Middle frontal gyrus (tissue), 1 donor: ENCODE results near the gene COLEC11.

Experiments used
- DNase-seq: peaks from one replicate; pipeline ENCODE4 v3.0.0-alpha.2; 2015; ENCODE audit warnings: low spot score; ENCODE audit errors: extremely low spot score

COLEC11 gene

DNA sequence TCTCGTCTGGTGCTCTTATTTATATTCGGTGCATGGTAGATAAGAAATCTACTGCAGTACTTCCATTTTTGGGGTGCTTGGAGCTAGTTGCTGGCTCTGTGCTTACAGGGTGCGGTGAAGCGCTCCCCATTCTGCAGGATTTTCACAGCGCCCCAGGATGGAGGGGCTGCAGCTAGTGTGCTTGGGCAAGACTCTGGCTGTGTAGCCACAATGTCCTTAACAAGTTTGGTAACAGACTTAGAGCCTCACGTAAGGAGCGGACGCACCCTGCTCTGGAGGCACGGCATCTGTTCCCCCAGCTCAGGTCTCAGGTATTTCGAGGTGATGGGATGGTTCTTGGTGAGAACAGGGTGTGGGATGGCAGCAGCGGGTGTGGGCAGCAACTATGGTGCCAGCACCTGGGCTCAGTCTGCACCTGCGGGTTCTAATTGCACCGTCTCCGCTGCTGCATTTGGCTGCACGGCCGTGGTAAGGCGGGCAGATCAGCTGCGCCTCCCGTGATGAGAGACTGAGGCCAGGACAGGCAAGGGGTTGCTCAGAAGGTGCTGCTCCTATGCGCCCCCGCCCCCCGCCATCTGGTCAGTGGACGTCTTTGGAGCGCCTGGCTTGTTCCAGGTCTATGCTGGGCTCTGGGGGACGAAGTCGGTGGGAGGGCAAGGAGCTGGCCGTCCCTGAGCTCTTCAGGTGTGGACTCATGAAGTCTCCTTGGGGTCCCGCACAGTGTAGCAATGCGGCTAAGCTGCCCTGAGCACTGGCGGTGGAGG, 43.0 kb downstream of the COLEC11 start:
- DNase-seq, result no peak

DNA sequence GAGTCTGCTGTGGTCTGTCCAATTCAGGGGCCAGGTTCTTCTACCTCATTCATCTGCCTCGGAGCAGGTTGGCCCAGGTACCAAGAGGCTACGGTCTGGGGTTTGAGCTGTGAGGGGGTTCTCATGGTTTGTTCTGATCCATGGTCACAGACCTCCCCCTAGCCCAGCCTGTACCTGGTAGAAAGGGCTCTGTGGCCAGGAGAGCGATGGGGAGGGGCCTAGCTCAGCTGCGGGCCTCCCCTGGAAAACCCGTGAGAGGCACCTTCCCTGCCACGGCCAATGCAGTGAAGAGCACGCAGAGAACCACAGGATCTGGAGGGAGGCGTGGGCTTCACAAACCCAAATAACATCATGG, 43.5 kb downstream of the COLEC11 start:
- no peak for DNase-seq

DNA sequence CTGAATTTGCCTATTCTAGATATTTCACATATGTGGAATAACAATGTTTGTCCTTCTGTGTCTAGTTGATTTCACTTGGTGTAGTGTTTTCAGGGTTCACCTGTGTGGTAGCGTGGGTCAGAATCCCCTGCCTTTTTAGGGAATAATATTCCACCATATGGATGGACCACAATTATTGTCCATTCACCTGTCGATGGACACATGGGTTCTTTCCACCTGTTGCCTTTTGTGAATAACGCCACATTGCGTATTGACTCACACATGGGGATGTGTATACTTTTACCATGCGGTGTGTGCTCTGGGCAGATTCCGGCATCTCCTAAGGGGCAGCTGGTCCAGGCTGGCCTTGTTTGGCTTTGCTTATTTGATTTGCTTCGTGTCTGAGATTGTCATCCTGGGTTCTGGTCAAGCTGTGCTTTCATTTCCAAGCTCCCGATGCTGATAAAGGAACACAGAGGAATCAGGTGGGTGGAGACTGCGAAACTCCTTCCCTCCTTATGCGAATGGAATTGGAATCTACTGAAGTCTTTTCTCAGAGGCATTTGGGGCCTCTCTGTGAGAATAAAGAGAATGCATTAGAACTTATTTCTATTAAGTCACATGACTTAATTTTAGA, 44.2 kb downstream of the COLEC11 start:
- DNase-seq, result no peak

DNA sequence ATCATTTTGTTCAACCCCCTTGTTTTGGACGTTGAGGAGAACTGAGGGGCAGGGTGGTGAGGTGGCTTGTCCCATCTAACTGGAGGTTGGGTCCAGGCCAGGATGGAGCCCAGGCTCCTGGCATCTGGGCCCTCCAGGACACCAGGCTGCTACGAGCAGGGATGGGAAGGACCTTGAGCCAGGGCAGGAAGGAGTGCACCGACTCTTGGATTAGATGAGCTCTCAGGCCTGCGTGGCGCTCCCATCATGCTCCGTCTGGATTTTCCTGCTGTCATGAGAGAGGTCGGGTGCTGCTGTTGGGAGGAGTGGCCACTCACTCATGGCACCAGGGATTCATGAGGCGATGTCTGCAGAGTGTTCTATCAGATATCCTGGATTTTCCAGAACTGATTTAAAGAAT, 44.7 kb downstream of the COLEC11 start:
- DNase-seq, result no peak

DNA sequence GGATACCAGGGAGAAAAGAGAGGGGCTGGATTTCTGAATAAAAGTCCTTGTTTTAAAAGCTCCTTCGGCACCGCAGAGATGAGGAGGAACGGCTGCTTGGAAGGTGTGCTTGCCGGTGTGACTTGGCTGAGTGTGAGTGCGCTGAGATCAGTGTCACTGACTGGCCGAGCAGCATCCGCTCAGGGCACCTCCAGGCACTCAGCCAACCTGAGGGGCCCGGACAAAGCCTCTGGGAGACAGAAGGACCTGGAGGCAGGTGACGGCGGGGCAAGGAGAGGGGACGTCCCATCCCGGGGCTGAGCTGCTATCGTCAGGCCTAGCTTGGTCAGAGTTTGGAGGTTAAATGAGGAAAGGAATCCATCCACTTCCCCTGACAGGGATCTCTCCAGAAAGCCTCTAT, 46.3 kb downstream of the COLEC11 start:
- no peak for DNase-seq

DNA sequence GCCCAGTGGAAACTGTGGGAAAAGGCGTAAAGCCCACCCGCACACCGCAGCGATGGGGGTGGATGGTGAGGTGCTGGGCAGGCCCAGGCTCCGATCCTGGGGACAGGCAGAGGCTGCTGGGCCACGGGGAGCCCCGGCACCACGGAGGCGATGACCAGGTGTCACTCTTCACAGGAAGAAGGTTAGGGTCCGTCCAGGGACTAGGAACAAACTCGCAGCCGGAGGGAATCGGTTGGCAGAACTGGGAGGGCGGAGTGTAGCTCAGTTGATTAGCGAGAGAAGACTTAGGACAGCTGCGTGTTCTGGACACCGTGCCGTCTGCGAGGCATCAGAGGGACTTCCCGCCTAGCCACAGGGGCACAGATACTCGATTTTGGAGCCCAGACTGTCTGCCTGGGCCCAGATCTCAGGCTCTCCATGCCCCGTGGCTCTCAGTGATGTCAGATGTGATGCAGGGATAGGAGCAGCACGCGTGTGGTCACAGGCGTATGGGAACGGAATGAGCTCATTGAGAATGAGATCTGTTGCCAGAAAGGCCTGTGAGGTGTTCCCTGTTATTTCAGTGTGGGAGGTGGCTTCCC, 47.0 kb downstream of the COLEC11 start:
- no peak for DNase-seq

DNA sequence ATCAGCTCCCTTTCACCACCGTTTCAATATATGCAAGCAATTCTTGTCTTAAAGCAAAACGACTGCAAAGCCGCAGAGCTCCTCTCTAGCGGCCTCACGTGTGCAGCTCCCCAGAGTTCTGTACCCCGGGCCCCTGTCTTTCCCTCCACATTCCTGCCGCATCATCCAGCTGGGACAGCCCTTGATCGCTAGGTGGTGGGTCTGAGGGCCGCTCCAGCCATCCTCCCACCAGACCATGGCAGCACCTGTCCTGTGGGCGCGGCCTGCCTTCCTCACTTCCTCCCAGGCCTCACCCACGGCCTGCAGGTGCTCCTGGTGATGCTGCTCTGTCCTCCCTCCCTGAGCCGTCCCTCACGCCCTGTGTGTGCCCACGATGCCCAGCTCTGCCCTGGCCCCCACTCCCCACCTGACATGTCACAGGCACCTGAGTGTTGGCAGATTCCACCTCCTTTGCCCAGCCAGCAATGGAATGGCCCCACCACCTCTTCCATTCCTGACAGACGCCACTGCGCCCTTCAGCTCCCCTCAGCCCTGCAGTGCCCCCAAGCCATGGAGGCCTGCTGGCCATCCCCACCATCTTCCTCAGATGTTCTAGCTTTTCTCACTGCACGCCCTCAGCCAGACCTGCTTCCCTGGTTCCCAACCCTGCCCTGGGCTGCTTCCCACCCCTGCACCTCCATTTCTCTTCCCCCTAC, 47.8 kb downstream of the COLEC11 start:
- no peak for DNase-seq

DNA sequence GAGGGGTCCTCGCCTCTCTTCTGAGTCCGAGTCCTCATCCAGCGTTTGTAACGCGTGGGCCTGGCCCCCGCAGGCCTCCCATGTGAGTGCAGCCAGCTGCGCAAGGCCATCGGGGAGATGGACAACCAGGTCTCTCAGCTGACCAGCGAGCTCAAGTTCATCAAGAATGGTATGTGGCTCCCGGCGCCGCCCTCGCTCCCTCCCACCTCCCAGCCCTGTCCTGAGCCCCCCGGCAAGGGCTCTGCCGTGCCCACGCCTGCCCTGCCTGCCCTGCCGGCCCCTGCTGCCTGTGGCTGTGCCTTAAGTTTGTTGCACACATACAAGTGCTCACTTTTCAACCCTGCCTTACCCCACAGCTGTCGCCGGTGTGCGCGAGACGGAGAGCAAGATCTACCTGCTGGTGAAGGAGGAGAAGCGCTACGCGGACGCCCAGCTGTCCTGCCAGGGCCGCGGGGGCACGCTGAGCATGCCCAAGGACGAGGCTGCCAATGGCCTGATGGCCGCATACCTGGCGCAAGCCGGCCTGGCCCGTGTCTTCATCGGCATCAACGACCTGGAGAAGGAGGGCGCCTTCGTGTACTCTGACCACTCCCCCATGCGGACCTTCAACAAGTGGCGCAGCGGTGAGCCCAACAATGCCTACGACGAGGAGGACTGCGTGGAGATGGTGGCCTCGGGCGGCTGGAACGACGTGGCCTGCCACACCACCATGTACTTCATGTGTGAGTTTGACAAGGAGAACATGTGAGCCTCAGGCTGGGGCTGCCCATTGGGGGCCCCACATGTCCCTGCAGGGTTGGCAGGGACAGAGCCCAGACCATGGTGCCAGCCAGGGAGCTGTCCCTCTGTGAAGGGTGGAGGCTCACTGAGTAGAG, 48.7 kb downstream of the COLEC11 start:
- DNase-seq, result no peak

DNA sequence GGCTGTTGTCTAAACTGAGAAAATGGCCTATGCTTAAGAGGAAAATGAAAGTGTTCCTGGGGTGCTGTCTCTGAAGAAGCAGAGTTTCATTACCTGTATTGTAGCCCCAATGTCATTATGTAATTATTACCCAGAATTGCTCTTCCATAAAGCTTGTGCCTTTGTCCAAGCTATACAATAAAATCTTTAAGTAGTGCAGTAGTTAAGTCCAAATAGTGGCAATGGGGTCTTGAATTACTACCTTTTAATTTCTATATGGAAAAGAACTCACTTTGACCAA, 49.3 kb downstream of the COLEC11 start:
- DNase-seq, result no peak

DNA sequence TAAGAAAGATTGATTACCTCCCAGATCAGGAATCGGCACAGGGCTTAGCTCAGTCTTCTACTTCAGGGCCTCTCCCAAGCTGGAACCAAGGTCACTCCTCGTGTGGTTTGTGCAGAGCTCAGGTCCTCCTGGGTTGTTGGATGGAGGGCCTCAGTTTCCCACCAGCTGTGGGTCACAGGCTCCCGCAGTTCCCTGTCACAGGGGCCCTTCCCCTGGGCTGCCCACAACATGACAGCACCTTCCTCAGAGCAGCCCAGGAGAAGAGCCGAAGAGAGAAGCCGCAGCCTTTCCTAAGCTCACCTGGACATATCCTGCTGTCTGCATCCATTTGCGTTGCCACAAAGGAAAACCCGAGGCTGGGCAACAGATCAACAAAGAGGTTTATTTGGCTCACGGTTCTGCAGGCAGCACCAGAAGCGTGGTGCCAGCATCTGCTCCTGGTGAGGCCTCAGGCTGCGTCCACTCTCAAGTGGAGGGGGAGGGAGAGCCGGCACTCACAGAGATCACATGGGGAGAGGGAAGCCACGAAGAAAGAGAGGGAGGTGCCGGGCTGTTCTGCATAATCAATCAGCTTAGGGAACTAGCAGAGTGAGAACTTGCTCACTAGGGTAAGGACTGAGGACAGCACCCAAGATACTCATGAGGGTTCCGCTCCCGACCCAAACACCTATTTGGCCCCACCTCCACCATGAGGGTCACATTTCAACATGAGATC, 50.1 kb downstream of the COLEC11 start:
- DNase-seq, result no peak

DNA sequence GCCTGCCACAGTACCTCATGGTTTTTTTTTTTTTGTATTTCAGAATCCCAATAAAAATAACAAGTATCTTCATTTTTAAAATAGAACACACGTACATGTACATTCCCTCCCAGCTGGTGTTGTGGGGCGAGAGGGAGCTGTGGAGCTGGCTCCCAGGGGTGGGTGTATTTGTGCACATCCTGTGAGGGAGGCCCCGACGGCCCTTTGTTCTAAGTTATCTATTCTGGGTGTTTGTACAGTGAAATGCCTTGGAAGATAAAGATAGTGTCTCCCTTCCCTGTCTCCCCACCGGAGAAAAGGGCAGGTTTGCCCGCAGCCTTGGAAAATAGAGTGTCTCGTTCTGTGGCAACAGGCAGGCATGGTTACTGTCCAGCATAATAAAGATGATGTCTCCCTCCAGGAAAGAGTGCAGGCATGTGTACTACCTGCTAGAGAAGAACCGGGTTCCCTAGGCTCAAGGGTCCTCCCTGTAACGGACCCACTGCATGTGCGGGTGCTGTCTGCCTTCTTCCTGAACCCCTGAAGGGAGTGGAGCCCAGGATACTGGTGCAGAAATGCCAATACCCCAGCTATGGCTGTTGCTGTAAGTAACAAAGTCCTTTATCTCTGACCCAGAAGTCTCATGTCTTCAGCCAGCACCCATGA, 51.0 kb downstream of the COLEC11 start:
- DNase-seq, result no peak

DNA sequence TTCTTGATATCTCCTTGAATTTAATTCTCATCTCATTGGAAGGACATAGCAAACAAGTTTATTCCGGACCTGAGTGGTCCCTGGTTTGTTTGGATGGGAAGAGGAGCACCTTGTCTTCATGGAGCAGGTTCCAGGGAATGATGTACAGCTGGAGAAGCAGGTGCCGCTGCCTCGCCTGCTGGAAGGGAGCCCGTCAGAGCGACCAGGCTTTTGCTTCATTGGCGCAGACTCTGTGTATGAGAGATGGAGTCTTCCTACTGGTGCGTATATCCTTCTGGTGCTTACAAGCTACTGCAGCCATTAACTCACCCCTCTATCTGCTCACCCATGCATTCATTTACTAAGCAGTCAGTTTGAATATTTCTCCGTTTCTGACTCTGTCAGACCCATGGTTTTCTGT, 51.5 kb downstream of the COLEC11 start:
- no peak for DNase-seq

DNA sequence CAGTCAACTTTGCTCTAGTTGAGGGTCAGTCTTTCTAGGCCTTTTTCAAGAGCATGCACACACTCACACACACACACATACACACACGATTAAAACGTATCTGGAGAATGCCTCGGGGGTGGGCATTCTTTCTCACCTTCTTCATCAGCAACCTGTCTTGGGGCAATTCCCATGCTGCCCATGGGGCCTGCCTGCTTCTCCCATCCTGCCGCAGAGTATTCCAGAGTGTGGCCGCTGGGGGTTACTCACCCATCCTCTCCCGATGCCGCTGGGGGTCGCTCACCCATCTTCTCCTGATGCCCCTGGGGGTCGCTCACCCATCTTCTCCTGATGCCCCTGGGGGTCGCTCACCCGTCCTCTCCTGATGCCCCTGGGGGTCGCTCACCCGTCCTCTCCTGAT, 52.3 kb downstream of the COLEC11 start:
- DNase-seq, result no peak

DNA sequence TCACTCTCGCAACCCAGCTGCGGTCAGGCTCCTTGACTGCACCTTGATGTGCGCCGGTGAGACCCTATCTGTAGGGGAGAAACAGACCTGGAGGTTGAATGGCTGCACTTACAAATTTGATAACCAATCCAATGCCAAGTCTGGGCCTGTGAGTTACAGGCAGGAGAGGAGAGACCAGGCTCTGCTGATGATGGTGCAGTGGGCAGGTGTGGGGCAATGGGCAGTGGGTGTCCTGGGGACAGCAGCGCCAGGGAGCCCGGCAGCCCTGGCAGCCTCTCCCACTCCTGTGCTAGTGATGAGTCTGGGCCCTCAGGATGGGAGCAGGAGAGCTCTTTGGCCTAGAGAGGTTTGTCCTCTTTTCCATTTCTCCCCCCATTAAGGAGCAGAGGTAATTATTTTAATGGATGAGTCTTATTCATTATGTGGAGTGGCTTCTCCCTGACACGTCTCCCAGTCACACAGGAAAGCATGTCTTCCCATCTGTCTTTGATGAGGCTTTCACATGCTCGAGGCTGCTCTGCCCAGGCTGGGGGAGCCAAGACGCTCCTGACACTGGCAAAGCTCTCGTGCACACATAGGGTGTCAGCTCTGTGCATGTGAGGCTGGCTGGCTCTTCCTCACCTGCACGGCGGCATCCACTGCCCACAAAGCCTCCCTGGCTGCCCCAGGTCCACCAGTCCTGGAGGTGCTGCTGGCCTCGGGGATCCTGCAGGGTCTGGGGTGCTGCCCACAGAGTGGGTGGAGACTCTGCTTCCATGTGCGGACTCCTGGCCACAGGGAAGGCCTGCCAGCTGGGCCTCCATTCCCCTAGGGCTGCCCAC, 53.1 kb downstream of the COLEC11 start:
- no peak for DNase-seq

DNA sequence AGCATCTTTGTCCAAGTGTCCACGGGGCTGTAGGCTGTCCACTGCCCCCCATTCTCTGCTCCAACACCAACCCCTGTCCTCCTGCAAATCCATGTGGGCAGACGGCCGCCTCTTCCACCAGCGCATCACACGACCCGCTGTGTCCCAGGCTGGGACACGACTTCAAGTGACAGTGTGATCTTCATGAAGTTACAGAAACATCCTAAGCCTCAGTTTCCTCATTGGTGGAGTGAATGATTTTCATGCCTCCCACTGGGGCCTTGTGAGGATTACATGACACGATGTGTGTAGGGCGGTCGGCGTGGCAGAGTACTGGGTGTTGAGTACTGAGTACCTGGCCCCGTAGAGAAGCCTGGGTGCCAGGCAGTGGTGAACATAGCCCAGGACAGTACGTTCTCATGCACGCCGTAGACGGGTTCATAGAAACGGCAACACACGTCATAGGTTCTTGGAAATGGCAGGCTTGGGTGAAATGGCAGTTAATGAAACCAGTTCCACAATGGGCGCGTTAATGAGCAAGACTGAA, 53.8 kb downstream of the COLEC11 start:
- no peak for DNase-seq

DNA sequence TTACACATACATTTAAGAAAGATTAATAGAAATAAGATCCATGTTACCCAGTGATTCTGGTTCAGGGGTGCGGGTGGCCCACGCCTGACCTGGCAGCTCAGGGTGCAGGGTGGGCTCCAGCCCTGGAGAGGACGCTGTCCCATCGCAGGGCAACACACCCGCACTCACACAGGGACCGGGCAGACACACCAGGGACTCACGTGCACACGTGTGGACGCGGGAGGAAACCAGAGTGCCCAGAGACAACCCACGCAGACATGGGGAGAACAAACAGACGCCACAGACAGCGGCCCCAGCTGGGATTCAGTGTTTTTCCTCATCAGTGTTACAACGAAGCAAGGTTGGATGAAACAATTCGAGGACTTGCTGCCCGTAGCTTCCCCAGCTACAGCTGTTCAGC, 54.7 kb downstream of the COLEC11 start:
- DNase-seq, result no peak

DNA sequence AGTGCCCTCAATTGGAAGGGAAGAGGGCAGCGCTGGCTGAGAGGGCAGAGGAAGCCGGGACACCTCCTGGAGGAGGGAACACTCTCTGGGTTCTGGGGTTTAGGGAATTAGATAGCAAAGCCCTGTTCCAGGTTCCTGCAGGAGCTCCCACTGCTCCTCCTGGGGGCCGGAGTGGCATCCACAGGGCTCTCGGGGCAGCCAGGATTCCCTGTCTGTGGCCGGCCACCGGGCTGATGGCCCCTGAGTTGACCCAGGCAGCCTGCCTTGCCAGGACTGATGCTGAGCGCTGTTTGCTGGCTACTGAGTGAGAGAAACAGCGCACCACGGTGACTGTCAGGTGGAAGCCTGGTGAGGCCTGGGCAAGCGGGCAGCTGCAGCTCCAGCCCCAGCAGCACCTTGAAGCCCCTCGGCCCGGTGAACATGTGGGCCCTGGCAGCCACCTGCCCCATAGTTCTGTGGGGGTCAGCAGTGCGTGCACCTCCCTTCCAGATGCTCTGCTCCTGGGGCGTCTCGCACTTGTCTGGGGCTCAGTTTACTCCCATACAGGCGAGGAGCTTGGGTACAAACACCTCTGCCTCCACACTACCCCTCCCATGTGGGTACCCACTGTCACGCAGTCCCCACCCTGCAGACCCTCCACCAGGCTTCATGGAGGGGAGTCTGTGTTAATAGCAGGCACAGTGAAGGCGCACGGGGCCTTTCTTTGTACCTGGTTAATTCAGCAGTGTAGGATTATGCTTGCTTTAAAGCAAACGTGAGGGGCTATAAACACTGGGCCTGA, 55.4 kb downstream of the COLEC11 start:
- no peak for DNase-seq
